Choroid plexus epithelial cell (primary cell): ENCODE results near the gene ACHE.

Experiments
- DNase-seq: peaks from one replicate; pipeline ENCODE4 v3.0.0-alpha.2; 2010; ENCODE audit warnings: low read depth
- H3K4me3 ChIP-seq: 2 replicates; pipeline ENCODE4 v1.5.1; 2011; ENCODE audit warnings: low read depth, mild to moderate bottlenecking, control low read depth, low read length, moderate library complexity
- TF ChIP-seq, protein P1 (sequence below): conservative IDR thresholded peaks from 2 replicates; pipeline ENCODE4 v1.5.1; 2011; ENCODE audit warnings: low read depth, mild to moderate bottlenecking, control low read depth, inconsistent platforms, low read length, moderate library complexity

ACHE gene

DNA sequence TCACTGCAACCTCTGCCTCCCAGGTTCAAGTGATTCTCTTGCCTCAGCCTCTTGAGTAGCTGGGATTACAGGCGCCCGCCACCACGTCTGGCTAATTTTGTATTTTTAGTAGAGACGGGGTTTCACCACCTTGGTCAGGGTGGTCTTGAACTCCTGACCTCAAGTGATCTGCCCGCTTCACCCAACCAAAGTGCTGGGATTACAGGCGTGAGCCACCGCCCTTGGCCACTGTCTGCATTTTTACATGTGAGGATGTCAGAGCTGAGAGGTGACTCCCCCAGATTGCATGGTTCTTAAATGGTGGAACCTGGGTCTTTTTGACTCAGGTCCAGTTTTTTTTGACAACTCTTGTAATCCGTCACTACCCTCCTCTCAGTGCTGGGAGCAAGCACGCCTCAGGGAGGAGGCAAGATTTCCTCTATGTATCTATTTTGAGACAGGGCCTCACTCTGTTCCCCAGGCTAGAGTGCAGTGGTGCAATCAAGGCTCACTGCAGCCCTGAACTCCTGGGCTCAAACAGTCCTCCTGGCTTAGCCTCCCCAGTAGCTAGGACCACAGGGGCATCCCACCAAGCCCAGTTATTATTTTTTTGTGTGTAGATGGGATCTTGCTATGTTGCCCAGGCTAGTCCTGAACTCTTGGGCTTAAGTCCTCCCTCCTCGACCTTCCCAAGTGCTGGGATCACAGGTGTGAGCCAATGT is 21.9 kb downstream of the ACHE start:
- TF ChIP-seq, protein P1, sequence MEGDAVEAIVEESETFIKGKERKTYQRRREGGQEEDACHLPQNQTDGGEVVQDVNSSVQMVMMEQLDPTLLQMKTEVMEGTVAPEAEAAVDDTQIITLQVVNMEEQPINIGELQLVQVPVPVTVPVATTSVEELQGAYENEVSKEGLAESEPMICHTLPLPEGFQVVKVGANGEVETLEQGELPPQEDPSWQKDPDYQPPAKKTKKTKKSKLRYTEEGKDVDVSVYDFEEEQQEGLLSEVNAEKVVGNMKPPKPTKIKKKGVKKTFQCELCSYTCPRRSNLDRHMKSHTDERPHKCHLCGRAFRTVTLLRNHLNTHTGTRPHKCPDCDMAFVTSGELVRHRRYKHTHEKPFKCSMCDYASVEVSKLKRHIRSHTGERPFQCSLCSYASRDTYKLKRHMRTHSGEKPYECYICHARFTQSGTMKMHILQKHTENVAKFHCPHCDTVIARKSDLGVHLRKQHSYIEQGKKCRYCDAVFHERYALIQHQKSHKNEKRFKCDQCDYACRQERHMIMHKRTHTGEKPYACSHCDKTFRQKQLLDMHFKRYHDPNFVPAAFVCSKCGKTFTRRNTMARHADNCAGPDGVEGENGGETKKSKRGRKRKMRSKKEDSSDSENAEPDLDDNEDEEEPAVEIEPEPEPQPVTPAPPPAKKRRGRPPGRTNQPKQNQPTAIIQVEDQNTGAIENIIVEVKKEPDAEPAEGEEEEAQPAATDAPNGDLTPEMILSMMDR, result no peak
- no peak for DNase-seq
- no peak overlapping the region for H3K4me3 ChIP-seq

DNA sequence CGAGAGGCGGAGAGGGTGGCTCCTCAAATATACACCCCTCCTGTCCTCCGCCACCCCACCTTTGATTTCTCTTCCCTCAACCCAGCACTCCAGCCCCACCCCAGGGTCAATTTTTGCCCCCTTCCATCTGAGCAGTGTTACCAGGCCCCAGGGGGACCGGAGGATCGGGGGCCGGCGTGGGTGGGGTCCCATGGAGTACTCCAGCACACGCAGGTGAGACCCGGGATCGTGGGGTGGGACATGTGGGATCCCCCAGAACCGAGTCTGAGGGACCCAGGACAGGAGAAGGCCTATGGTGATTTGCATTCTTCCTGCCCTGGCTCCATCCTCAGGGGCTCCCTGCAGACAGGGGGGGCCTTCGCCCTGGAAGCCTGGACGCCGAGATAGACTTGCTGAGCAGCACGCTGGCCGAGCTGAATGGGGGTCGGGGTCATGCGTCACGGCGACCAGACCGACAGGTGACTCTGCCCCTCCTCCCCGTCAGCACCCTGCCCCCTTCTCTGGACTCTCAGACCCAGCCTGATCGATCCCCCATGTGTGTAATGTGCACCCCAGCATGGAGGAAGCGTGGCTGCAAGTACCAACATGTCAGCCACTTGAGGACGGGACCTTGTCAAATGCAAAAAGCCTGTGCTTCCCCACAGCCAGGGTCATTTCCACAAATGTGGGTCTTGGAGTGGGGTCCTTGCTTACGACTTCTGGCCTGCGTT is 27.8 kb downstream of the ACHE start:
- TF ChIP-seq, protein P1, result peak; percentile 3
- DNase-seq, result peak; percentile 24

DNA sequence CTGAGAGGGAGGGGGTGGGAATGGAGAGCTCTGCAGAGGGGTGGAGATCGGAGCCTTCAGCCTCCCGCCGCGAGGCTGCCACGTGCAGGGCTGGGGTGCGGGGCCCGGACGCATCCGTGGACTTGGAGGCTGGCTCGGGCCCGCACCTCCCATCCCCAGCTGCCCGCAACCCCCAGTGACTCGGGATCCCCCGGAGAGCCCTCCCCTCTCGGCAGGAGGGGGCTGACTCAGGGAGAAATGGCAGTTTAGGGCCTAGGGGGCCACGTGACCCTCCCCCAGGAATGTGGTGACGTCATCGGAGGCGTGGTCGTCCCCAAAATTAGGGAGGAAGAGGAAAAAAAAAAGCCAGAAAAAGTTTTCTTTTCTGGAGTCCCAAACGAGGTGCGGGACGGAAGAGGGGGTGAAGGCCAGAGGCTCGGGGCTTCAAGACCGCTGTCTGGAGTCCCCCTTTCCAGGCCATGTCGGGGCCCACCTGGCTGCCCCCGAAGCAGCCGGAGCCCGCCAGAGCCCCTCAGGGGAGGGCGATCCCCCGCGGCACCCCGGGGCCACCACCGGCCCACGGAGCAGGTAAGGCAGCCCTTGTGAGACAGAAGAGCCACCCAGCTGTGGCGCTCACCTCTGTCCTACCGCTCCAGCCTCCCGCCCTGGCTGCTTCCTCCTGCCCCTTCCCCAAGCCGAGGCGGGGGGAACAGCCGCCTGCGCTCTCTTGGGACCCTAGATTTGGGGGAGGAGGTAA is 28.5 kb downstream of the ACHE start, which contains the start of gene TRIP6:
TRIP6 (plus strand) TSS at position 348 of the 736 bp plus-strand sequence; CDS start at position 459, 111 bp downstream.
- H3K4me3 ChIP-seq, result peak within 1 kb of the TSS; percentile 96
- peak; percentile 97 for DNase-seq
- TF ChIP-seq, protein P1, result no peak

More for the DNA sequence above, 27.8 kb downstream of the ACHE start:
- H3K4me3 ChIP-seq, result peak overlapping the region; percentile 96

DNA sequence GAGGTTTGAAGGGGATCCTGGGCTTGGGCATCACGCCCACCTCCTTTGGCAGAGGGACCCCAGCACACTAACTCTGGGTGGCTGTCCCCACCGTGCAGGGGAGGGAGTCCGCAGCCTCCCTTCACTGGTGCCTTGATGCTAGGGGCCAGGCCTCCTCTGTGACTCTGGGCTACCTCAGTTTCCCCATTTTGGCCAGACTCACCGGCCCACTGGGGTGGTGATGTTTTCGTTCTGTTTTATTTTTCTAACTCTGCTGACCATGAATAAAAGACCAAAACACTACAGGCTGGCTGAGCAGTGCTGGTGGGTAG is 29.0 kb downstream of the ACHE start:
- H3K4me3 ChIP-seq, result peak overlapping the region; percentile 96
- TF ChIP-seq, protein P1, result no peak
- no peak for DNase-seq

DNA sequence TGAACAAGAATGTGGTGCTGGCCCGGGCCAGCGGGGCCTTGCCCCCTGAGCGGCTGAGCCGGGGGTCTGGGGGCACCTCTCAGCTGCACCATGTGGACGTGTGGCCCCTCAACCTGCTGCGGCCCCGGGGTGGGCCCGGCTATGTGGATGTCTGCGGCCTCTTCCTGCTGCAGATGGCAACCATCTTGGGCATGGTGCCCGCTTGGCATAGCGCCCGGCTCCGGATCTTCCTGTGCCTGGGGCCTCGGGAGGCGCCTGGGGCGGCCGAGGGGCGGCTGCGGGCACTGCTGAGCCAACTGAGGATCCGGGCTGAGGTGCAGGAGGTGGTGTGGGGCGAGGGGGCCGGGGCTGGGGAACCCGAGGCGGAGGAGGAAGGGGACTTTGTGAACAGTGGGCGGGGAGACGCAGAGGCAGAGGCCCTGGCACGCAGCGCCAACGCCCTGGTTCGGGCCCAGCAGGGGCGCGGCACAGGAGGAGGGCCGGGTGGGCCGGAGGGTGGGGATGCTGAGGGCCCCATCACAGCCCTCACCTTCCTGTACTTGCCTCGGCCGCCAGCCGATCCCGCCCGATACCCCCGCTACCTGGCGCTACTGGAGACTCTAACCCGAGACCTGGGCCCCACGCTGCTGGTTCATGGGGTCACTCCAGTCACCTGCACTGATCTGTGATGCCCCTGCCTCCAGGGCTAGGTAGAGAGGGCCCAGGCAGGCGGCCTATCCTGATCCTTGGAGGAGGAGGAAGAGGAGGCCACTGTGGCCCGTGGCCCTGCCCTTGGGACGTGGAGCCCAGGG is 29.6 kb downstream of the ACHE start:
- TF ChIP-seq, protein P1, result no peak
- DNase-seq, result no peak
- H3K4me3 ChIP-seq, result no peak overlapping the region

DNA sequence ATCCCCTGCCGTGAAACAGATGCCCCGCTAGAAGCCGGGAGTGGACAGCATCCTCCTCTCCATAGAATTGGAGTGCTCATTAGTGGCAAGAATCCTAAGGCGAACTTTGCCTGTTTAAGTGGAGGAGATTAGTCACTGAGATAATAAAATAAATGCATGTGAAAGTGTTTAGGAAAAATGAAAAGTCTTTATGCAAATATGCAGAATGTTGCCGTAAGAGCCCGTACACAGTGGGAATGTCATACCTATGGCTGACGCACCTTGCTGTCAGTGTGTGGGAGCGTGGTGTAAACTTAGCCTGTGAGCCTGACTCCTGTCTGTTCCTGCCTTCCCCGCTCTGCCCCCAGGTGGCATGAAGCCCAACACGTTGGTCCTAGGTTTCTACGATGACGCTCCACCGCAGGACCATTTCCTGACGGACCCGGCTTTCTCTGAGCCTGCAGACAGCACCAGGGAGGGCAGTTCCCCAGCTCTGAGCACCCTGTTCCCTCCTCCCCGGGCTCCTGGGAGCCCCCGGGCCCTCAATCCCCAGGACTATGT is 30.2 kb downstream of the ACHE start:
- no peak for DNase-seq
- no peak overlapping the region for H3K4me3 ChIP-seq
- TF ChIP-seq, protein P1, result no peak
